Liver (tissue), 3 donors: Measurements from ENCODE around the gene MOGAT2.

Source experiments
- EGR1 ChIP-seq, 2 donors: IDR thresholded peaks; 2 replicates each; pipeline ENCODE4 v1.6.1; 2016 to 2018; ENCODE audit warnings: antibody characterized with exemption in 2 of 2, low read depth in 2 of 2
- FOXA1 ChIP-seq: IDR thresholded peaks from 2 replicates; pipeline ENCODE4 v1.6.1; 2016; ENCODE audit warnings: antibody characterized with exemption
- FOXA2 ChIP-seq: IDR thresholded peaks from 2 replicates; pipeline ENCODE4 v1.6.1; 2016; ENCODE audit warnings: antibody characterized with exemption
- GABPA ChIP-seq, 2 donors: IDR thresholded peaks in 1 of 2; conservative IDR thresholded peaks in 1 of 2; 2 replicates each; pipeline ENCODE4 v1.6.1; 2016; ENCODE audit warnings: antibody characterized with exemption in 2 of 2, mild to moderate bottlenecking in 1 of 2, moderate library complexity in 1 of 2
- JUND ChIP-seq, 2 donors: IDR thresholded peaks; 2 replicates each; pipeline ENCODE4 v1.6.1; 2016; ENCODE audit warnings: antibody characterized with exemption in 2 of 2
- RAD21 ChIP-seq, 2 donors: IDR thresholded peaks; 2 replicates each; pipeline ENCODE4 v1.6.1; 2016; ENCODE audit warnings: antibody characterized with exemption in 2 of 2, mild to moderate bottlenecking in 2 of 2
- SP1 ChIP-seq: IDR thresholded peaks from 2 replicates; pipeline ENCODE4 v1.6.1; 2018; ENCODE audit warnings: antibody characterized with exemption, mild to moderate bottlenecking
- TAF1 ChIP-seq: conservative IDR thresholded peaks from 2 replicates; pipeline ENCODE4 v1.6.1; 2016; ENCODE audit warnings: antibody characterized with exemption, mild to moderate bottlenecking
- YY1 ChIP-seq: IDR thresholded peaks from 2 replicates; pipeline ENCODE4 v1.6.1; 2016; ENCODE audit warnings: antibody characterized with exemption, mild to moderate bottlenecking
- TF ChIP-seq, protein P1 (sequence below): fragments of 150-350 bp; IDR thresholded peaks from 2 replicates; pipeline ENCODE4 v1.5.1; 2017; ENCODE audit warnings: improper control_type of control experiment, low read depth, low read length; ENCODE audit not compliant: missing input control
- TF ChIP-seq, protein P2 (sequence below): IDR thresholded peaks from 2 replicates; pipeline ENCODE4 v1.6.1; 2016; ENCODE audit warnings: antibody characterized with exemption
- TF ChIP-seq, protein P3 (sequence below): IDR thresholded peaks from 2 replicates; pipeline ENCODE4 v1.6.1; 2016; ENCODE audit warnings: antibody characterized with exemption
- TF ChIP-seq, protein P4 (sequence below): IDR thresholded peaks from 2 replicates; pipeline ENCODE4 v1.6.1; 2016; ENCODE audit warnings: antibody characterized with exemption, mild to moderate bottlenecking
- TF ChIP-seq, protein P5 (sequence below): IDR thresholded peaks from 2 replicates; pipeline ENCODE4 v1.6.1; 2016; ENCODE audit warnings: antibody characterized with exemption
- donor health status: healthy.
- donor health status: healthy.

DNA sequence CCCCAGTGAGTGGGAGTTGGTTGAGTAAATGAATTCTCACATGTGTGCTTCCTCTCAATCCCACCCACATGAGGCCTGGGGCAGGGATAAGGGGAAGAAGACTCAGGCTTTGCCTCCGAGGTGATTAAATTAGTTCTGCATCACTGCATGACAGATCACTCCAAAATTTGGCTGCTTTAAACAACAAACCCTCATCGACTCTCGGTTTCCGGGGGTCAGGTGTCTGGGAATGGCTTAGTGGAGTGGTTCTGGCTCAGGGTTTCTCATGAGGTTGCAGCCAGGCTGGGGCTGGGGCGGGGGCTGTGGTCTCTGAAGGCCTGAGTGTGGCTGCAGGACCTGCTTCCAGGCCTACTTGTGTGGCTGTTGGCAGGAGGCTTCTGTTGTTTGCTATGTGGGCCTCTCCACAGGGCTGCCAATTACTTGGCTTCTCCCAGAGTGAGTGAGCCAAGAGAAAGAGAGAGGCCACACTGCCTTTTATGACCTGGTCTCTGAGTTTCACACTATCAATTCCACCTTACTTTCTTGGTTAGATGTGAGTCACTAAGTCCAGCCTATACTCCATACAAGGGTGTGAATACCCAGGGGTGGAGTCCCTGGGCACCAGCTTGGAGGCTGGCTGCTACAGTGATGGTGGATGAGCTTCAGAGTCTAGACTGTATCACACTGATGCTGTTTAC is 15.9 kb downstream of the MOGAT2 start:
- TF ChIP-seq, protein P1, sequence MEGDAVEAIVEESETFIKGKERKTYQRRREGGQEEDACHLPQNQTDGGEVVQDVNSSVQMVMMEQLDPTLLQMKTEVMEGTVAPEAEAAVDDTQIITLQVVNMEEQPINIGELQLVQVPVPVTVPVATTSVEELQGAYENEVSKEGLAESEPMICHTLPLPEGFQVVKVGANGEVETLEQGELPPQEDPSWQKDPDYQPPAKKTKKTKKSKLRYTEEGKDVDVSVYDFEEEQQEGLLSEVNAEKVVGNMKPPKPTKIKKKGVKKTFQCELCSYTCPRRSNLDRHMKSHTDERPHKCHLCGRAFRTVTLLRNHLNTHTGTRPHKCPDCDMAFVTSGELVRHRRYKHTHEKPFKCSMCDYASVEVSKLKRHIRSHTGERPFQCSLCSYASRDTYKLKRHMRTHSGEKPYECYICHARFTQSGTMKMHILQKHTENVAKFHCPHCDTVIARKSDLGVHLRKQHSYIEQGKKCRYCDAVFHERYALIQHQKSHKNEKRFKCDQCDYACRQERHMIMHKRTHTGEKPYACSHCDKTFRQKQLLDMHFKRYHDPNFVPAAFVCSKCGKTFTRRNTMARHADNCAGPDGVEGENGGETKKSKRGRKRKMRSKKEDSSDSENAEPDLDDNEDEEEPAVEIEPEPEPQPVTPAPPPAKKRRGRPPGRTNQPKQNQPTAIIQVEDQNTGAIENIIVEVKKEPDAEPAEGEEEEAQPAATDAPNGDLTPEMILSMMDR = no peak
- TF ChIP-seq RAD21 (IDR thresholded peaks at IDR 0.05) (peak in 1 of 2 donors; percentile 40), TAF1 (no peak), YY1 (no peak), SP1 (no peak), GABPA (IDR thresholded peaks at IDR 0.05 in 1 of 2, conservative IDR thresholded peaks at IDR 0.05 in 1 of 2) (no peak), JUND (IDR thresholded peaks at IDR 0.05) (no peak), FOXA2 (no peak), FOXA1 (no peak), EGR1 (IDR thresholded peaks at IDR 0.05; ENCODE audit: low read depth in 2 of 2) (no peak)
- TF ChIP-seq, protein P2, sequence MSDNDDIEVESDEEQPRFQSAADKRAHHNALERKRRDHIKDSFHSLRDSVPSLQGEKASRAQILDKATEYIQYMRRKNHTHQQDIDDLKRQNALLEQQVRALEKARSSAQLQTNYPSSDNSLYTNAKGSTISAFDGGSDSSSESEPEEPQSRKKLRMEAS = no peak
- TF ChIP-seq, protein P3, sequence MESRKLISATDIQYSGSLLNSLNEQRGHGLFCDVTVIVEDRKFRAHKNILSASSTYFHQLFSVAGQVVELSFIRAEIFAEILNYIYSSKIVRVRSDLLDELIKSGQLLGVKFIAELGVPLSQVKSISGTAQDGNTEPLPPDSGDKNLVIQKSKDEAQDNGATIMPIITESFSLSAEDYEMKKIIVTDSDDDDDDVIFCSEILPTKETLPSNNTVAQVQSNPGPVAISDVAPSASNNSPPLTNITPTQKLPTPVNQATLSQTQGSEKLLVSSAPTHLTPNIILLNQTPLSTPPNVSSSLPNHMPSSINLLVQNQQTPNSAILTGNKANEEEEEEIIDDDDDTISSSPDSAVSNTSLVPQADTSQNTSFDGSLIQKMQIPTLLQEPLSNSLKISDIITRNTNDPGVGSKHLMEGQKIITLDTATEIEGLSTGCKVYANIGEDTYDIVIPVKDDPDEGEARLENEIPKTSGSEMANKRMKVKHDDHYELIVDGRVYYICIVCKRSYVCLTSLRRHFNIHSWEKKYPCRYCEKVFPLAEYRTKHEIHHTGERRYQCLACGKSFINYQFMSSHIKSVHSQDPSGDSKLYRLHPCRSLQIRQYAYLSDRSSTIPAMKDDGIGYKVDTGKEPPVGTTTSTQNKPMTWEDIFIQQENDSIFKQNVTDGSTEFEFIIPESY = no peak
- TF ChIP-seq, protein P4, sequence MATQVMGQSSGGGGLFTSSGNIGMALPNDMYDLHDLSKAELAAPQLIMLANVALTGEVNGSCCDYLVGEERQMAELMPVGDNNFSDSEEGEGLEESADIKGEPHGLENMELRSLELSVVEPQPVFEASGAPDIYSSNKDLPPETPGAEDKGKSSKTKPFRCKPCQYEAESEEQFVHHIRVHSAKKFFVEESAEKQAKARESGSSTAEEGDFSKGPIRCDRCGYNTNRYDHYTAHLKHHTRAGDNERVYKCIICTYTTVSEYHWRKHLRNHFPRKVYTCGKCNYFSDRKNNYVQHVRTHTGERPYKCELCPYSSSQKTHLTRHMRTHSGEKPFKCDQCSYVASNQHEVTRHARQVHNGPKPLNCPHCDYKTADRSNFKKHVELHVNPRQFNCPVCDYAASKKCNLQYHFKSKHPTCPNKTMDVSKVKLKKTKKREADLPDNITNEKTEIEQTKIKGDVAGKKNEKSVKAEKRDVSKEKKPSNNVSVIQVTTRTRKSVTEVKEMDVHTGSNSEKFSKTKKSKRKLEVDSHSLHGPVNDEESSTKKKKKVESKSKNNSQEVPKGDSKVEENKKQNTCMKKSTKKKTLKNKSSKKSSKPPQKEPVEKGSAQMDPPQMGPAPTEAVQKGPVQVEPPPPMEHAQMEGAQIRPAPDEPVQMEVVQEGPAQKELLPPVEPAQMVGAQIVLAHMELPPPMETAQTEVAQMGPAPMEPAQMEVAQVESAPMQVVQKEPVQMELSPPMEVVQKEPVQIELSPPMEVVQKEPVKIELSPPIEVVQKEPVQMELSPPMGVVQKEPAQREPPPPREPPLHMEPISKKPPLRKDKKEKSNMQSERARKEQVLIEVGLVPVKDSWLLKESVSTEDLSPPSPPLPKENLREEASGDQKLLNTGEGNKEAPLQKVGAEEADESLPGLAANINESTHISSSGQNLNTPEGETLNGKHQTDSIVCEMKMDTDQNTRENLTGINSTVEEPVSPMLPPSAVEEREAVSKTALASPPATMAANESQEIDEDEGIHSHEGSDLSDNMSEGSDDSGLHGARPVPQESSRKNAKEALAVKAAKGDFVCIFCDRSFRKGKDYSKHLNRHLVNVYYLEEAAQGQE = no peak
- TF ChIP-seq, protein P5, sequence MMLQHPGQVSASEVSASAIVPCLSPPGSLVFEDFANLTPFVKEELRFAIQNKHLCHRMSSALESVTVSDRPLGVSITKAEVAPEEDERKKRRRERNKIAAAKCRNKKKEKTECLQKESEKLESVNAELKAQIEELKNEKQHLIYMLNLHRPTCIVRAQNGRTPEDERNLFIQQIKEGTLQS = no peak
